Mesenchymal stem cell (in vitro differentiated cells and primary cell): ENCODE results near the gene KRTAP10-1. TPM values are rescaled to one million over a fixed set of nuclear protein-coding genes. Genes with fewer than 3 reads are reported as not detected.

Source experiments
- DNase-seq: peaks from one replicate; pipeline ENCODE4 v3.0.0-alpha.2; 2013
- H2AFZ ChIP-seq: one replicate; pipeline ENCODE4 v1.6.1; 2013; ENCODE audit warnings: low read depth, mild to moderate bottlenecking, control low read depth, inconsistent platforms, low read length, moderate library complexity
- H2AK5ac ChIP-seq: 2 replicates; pipeline ENCODE4 v1.6.1; 2013; ENCODE audit warnings: low read length, moderate library complexity, mild to moderate bottlenecking, inconsistent platforms; ENCODE audit not compliant: severe bottlenecking
- H2BK120ac ChIP-seq: one replicate; pipeline ENCODE4 v1.6.1; 2013; ENCODE audit warnings: low read depth, mild to moderate bottlenecking, inconsistent platforms, low read length, moderate library complexity
- H2BK12ac ChIP-seq, 2 experiments: one replicate each; pipeline ENCODE4 v1.6.1; 2013; ENCODE audit warnings: inconsistent platforms in 2 of 2, low read length in 2 of 2, mild to moderate bottlenecking in 2 of 2, moderate library complexity in 2 of 2, control low read depth in 1 of 2
- H2BK15ac ChIP-seq: one replicate; pipeline ENCODE4 v1.6.1; 2013; ENCODE audit warnings: mild to moderate bottlenecking, low read depth, inconsistent platforms; ENCODE audit not compliant: poor library complexity, severe bottlenecking
- H2BK5ac ChIP-seq: 2 replicates; pipeline ENCODE4 v1.6.1; 2013; ENCODE audit warnings: low read depth, mild to moderate bottlenecking, low read length, control low read depth, inconsistent platforms; ENCODE audit not compliant: poor library complexity, severe bottlenecking
- H3K14ac ChIP-seq, 2 experiments: one replicate each; pipeline ENCODE4 v1.6.1; 2013; ENCODE audit warnings: inconsistent platforms in 2 of 2, low read length in 2 of 2, control low read depth in 1 of 2, mild to moderate bottlenecking in 1 of 2, moderate library complexity in 1 of 2
- H3K18ac ChIP-seq, 2 experiments: one replicate each; pipeline ENCODE4 v1.6.1; 2013; ENCODE audit warnings: inconsistent platforms in 2 of 2, low read length in 2 of 2, control low read depth in 1 of 2, low read depth in 1 of 2, mild to moderate bottlenecking in 1 of 2
- H3K23ac ChIP-seq, 2 experiments: one replicate each; pipeline ENCODE4 v1.6.1; 2013; ENCODE audit warnings: inconsistent platforms in 2 of 2, low read length in 2 of 2, mild to moderate bottlenecking in 2 of 2, moderate library complexity in 2 of 2, control low read depth in 1 of 2
- H3K27ac ChIP-seq: 2 replicates; pipeline ENCODE4 v1.5.1; 2013; ENCODE audit warnings: mild to moderate bottlenecking, moderate library complexity, low read length, control low read depth, inconsistent platforms; ENCODE audit not compliant: poor library complexity, severe bottlenecking
- H3K27me3 ChIP-seq, 2 experiments: 2 replicates each; pipeline versions ENCODE4 v1.6.1 to v1.7.0; 2013; ENCODE audit warnings: low read length in 2 of 2, mild to moderate bottlenecking in 2 of 2, moderate library complexity in 2 of 2, control low read depth in 1 of 2, inconsistent platforms in 1 of 2; ENCODE audit not compliant: control insufficient read depth in 1 of 2, insufficient read depth in 1 of 2
- H3K36me3 ChIP-seq, 2 experiments: 2 replicates each; pipeline versions ENCODE4 v1.6.1 to v1.7.0; 2013; ENCODE audit warnings: low read length in 2 of 2, control low read depth in 1 of 2, inconsistent platforms in 1 of 2, low read depth in 1 of 2, mild to moderate bottlenecking in 1 of 2; ENCODE audit not compliant: insufficient read depth in 2 of 2, control insufficient read depth in 1 of 2
- H3K4ac ChIP-seq, 2 experiments: one replicate each; pipeline ENCODE4 v1.6.1; 2013; ENCODE audit warnings: inconsistent platforms in 2 of 2, low read length in 2 of 2, mild to moderate bottlenecking in 2 of 2, moderate library complexity in 2 of 2, control low read depth in 1 of 2, low read depth in 1 of 2
- H3K4me1 ChIP-seq: 2 replicates; pipeline ENCODE4 v1.6.1; 2013; ENCODE audit warnings: low read depth, low read length, control low read depth; ENCODE audit not compliant: control insufficient read depth, insufficient read depth
- H3K4me2 ChIP-seq: 2 replicates; pipeline ENCODE4 v1.6.1; 2013; ENCODE audit warnings: low read length, mild to moderate bottlenecking, inconsistent platforms; ENCODE audit not compliant: poor library complexity, severe bottlenecking
- H3K4me3 ChIP-seq, 2 experiments: 2 replicates each; pipeline versions ENCODE4 v1.5.1 to v1.7.0; 2013; ENCODE audit warnings: low read length in 2 of 2, mild to moderate bottlenecking in 2 of 2, control low read depth in 1 of 2, low read depth in 1 of 2; ENCODE audit not compliant: insufficient read depth in 1 of 2
- H3K79me1 ChIP-seq: replicated peaks from 2 replicates; pipeline ENCODE4 v1.6.1; 2013; ENCODE audit warnings: mild to moderate bottlenecking, control low read depth, low read length, inconsistent platforms; ENCODE audit not compliant: poor library complexity, severe bottlenecking
- H3K9ac ChIP-seq: 2 replicates; pipeline ENCODE4 v1.7.0; 2013; ENCODE audit warnings: mild to moderate bottlenecking, low read length, moderate library complexity
- H3K9me3 ChIP-seq: 2 replicates; pipeline ENCODE4 v1.7.0; 2013; ENCODE audit warnings: mild to moderate bottlenecking, low read length; ENCODE audit not compliant: control insufficient read depth
- H4K8ac ChIP-seq: one replicate; pipeline ENCODE4 v1.6.1; 2013; ENCODE audit warnings: inconsistent platforms, mild to moderate bottlenecking, low read length, moderate library complexity
- H4K91ac ChIP-seq: one replicate; pipeline ENCODE4 v1.6.1; 2013; ENCODE audit warnings: mild to moderate bottlenecking, low read length, inconsistent platforms
- WGBS: methylation state at CpG from one replicate; pipeline ENCODE4 v1.1.7; 2013; ENCODE audit warnings: mixed read lengths; 5-methylcytosine and 5-hydroxymethylcytosine counted together
- polyA plus RNA-seq, 2 experiments: library from polyadenylated mRNA; stranded (reverse); fragments of 200-250 nt; gene quantifications; one replicate each; pipeline ENCODE4 v1.2.3, GENCODE V29; 2013

Gene KRTAP10-1
- polyA plus RNA-seq (2013, experiment 1 of 2), result not detected
- polyA plus RNA-seq (2013, experiment 2 of 2), result not detected

GRCh38 chr21:44539991-44540666 lies at the start of gene KRTAP10-1:
TSS of gene KRTAP10-1 (minus strand) at chr21:44540195. CDS start at chr21:44540150, 45 bp downstream.
- no peak within 1 kb of the TSS for H3K4me2 ChIP-seq
- no peak within 1 kb of the TSS for H2AFZ ChIP-seq
- H3K4ac ChIP-seq, result no peak within 1 kb of the TSS
- no peak within 1 kb of the TSS for H2BK12ac ChIP-seq
- no peak within 1 kb of the TSS for H4K8ac ChIP-seq
- no peak within 1 kb of the TSS for H3K27ac ChIP-seq
- H3K27me3 ChIP-seq, result peaks cover 4 to 7% of the 10 kb centered on the region in 2 experiments
- H3K9ac ChIP-seq, result no peak within 1 kb of the TSS
- no peaks in the 10 kb centered on the region for H3K36me3 ChIP-seq
- DNase-seq, result no peak
- no peak within 1 kb of the TSS for H3K18ac ChIP-seq
- no peak within 1 kb of the TSS for H2BK120ac ChIP-seq
- no peaks in the 10 kb centered on the region for H3K4me1 ChIP-seq
- no peak within 1 kb of the TSS for H3K23ac ChIP-seq
- no peak within 1 kb of the TSS for H2AK5ac ChIP-seq
- no peak within 1 kb of the TSS for H3K4me3 ChIP-seq
- peaks cover 16% of the 10 kb centered on the region for H3K9me3 ChIP-seq
- no peak within 1 kb of the TSS for H2BK5ac ChIP-seq
- H3K14ac ChIP-seq, result no peak within 1 kb of the TSS
- no peak within 1 kb of the TSS for H2BK15ac ChIP-seq
- no peak within 1 kb of the TSS for H4K91ac ChIP-seq
- no peaks in the 10 kb centered on the region for H3K79me1 ChIP-seq
- 83% methylated on average over 19 of the region's 21 CpGs for WGBS

GRCh38 chr21:44589094-44589493 lies 49.1 kb upstream of the KRTAP10-1 start:
- Histone ChIP-seq H2AFZ (no peak overlapping the region), H2BK5ac (no peak overlapping the region), H3K27me3 (peaks cover 28 to 33% of the 10 kb centered on the region in 2 experiments), H2BK12ac (no peak overlapping the region), H3K23ac (no peak overlapping the region), H2AK5ac (no peak overlapping the region), H2BK120ac (no peak overlapping the region), H3K9me3 (peaks cover 3% of the 10 kb centered on the region), H3K27ac (no peak overlapping the region), H3K14ac (no peak overlapping the region), H3K4ac (no peak overlapping the region), H3K9ac (no peak overlapping the region), H2BK15ac (no peak overlapping the region), H3K18ac (no peak overlapping the region), H3K4me3 (no peak overlapping the region), H4K91ac (no peak overlapping the region), H3K4me1 (no peaks in the 10 kb centered on the region), H3K36me3 (no peaks in the 10 kb centered on the region), H3K4me2 (no peak overlapping the region), H4K8ac (no peak overlapping the region), H3K79me1 (no peaks in the 10 kb centered on the region)
- no peak for DNase-seq
- WGBS, result 79% methylated on average over 2 of the region's 2 CpGs

- Histone ChIP-seq H3K4me2 (no peak overlapping the region), H2BK5ac (no peak overlapping the region), H3K4me1 (no peaks in the 10 kb centered on the region), H2BK12ac (no peak overlapping the region), H3K23ac (no peak overlapping the region), H2AFZ (no peak overlapping the region), H3K36me3 (no peaks in the 10 kb centered on the region), H3K9ac (no peak overlapping the region), H2AK5ac (no peak overlapping the region), H3K79me1 (no peaks in the 10 kb centered on the region), H3K27ac (no peak overlapping the region), H2BK15ac (no peak overlapping the region), H3K4me3 (no peak overlapping the region), H3K18ac (no peak overlapping the region), H4K8ac (no peak overlapping the region), H3K27me3 (peaks cover 10 to 11% of the 10 kb centered on the region in 2 experiments), H3K9me3 (peaks cover 19% of the 10 kb centered on the region), H4K91ac (no peak overlapping the region), H3K4ac (no peak overlapping the region), H3K14ac (no peak overlapping the region), H2BK120ac (no peak overlapping the region)
- 83% methylated on average over 3 of the region's 3 CpGs for WGBS
- DNase-seq, result no peak
Observed at GRCh38 chr21:44585892-44586291, 45.9 kb upstream of the KRTAP10-1 start.

- Histone ChIP-seq H3K18ac (no peak overlapping the region), H4K91ac (no peak overlapping the region), H2BK15ac (no peak overlapping the region), H3K4me2 (no peak overlapping the region), H3K9me3 (peaks cover 20% of the 10 kb centered on the region), H3K23ac (no peak overlapping the region), H3K4ac (no peak overlapping the region), H4K8ac (no peak overlapping the region), H3K4me1 (no peaks in the 10 kb centered on the region), H2BK12ac (no peak overlapping the region), H2AFZ (no peak overlapping the region), H3K79me1 (no peaks in the 10 kb centered on the region), H3K27ac (no peak overlapping the region), H2BK5ac (no peak overlapping the region), H3K14ac (no peak overlapping the region), H2BK120ac (no peak overlapping the region), H2AK5ac (no peak overlapping the region), H3K9ac (no peak overlapping the region), H3K4me3 (no peak overlapping the region), H3K36me3 (no peaks in the 10 kb centered on the region), H3K27me3 (no peaks in the 10 kb centered on the region)
- 80% methylated on average over 6 of the region's 6 CpGs for WGBS
- no peak for DNase-seq
Observed at GRCh38 chr21:44583800-44584147, 43.8 kb upstream of the KRTAP10-1 start.
